CD14-positive monocyte (primary cell): ENCODE results near the gene SUFU. TPM values are rescaled to one million over a fixed set of nuclear protein-coding genes. Genes with fewer than 3 reads are reported as not detected.
A peak's percentile ranks its signal among the peaks of the same experiment; 100 is the strongest.

Experiments
- DNase-seq, 3 donors: peaks; one replicate each; pipeline ENCODE4 v3.0.0-alpha.2; 2011 to 2022
- H2AFZ ChIP-seq: 2 replicates; pipeline ENCODE4 v1.6.0; 2012; ENCODE audit warnings: mild to moderate bottlenecking, low read depth, low read length, inconsistent platforms; ENCODE audit not compliant: insufficient read depth, poor library complexity, severe bottlenecking
- H3K27ac ChIP-seq, 2 donors: 1 replicate in 1 of 2; 2 replicates in 1 of 2; pipeline ENCODE4 v1.5.1; 2012 to 2013; ENCODE audit warnings: low read length in 2 of 2, control low read depth in 1 of 2, inconsistent platforms in 1 of 2, low read depth in 1 of 2, mild to moderate bottlenecking in 1 of 2
- H3K27me3 ChIP-seq, 2 donors: one replicate each; pipeline versions ENCODE4 v1.6.0 to v1.6.1; 2011 to 2013; ENCODE audit warnings: low read length in 2 of 2; ENCODE audit not compliant: control insufficient read depth in 2 of 2, insufficient read depth in 2 of 2
- H3K36me3 ChIP-seq, 2 donors: replicated peaks in 1 of 2; 1 replicate in 1 of 2; 2 replicates in 1 of 2; pipeline versions ENCODE4 v1.5.1 to v1.6.1; 2012 to 2013; ENCODE audit warnings: low read length in 2 of 2, control low read depth in 1 of 2, inconsistent platforms in 1 of 2, mild to moderate bottlenecking in 1 of 2; ENCODE audit not compliant: insufficient read depth in 2 of 2, control insufficient read depth in 1 of 2
- H3K4me1 ChIP-seq, 2 donors: 1 replicate in 1 of 2; 2 replicates in 1 of 2; pipeline versions ENCODE4 v1.5.1 to v1.6.1; 2012 to 2013; ENCODE audit warnings: low read length in 2 of 2, control low read depth in 1 of 2, inconsistent platforms in 1 of 2, mild to moderate bottlenecking in 1 of 2, moderate library complexity in 1 of 2; ENCODE audit not compliant: insufficient read depth in 2 of 2, control insufficient read depth in 1 of 2
- H3K4me2 ChIP-seq: replicated peaks from 2 replicates; pipeline ENCODE3; 2012; ENCODE audit warnings: low read length, moderate library complexity, mild to moderate bottlenecking; ENCODE audit not compliant: poor library complexity, severe bottlenecking; ENCODE audit errors: extremely low read depth
- H3K4me3 ChIP-seq, 3 experiments: fragments of 200-600 bp in 1 of 3; sonication (generic) in 1 of 3; replicated peaks in 1 of 3; 1 replicate in 2 of 3; 2 replicates in 1 of 3; pipeline ENCODE4 v1.5.1; 2011 to 2013; ENCODE audit warnings: low read length in 3 of 3, mild to moderate bottlenecking in 3 of 3, control low read depth in 2 of 3, low read depth in 2 of 3, inconsistent platforms in 1 of 3, moderate library complexity in 1 of 3
- H3K79me2 ChIP-seq: 2 replicates; pipeline ENCODE4 v1.6.0; 2012; ENCODE audit warnings: mild to moderate bottlenecking, control low read depth, inconsistent platforms, low read length, moderate library complexity; ENCODE audit not compliant: insufficient read depth
- H3K9ac ChIP-seq: 2 replicates; pipeline ENCODE4 v1.6.0; 2017; ENCODE audit warnings: low read length, mild to moderate bottlenecking; ENCODE audit not compliant: insufficient read depth, poor library complexity, severe bottlenecking
- H3K9me3 ChIP-seq, 2 donors: replicated peaks in 1 of 2; 1 replicate in 1 of 2; 2 replicates in 1 of 2; pipeline versions ENCODE4 v1.5.1 to v1.6.1; 2012 to 2013; ENCODE audit warnings: low read length in 2 of 2, control low read depth in 1 of 2; ENCODE audit not compliant: control insufficient read depth in 1 of 2, insufficient read depth in 1 of 2
- H4K20me1 ChIP-seq: 2 replicates; pipeline ENCODE4 v1.6.0; 2012; ENCODE audit warnings: mild to moderate bottlenecking, low read length, control low read depth, moderate library complexity; ENCODE audit not compliant: insufficient read depth
- H3K27ac Mint-ChIP-seq, 7 donors: one replicate each; pipeline ENCODE4 v1.8.0; 2020; ENCODE audit warnings: mild to moderate bottlenecking in 7 of 7, mixed read lengths in 7 of 7, moderate library complexity in 6 of 7, inconsistent platforms in 2 of 7
- H3K27me3 Mint-ChIP-seq, 3 donors: one replicate each; pipeline ENCODE4 v1.8.0; 2021 to 2022; ENCODE audit warnings: low read depth in 3 of 3, mild to moderate bottlenecking in 3 of 3, mixed read lengths in 3 of 3, moderate library complexity in 3 of 3, inconsistent platforms in 1 of 3
- H3K36me3 Mint-ChIP-seq, 2 donors: one replicate each; pipeline ENCODE4 v1.8.0; 2020; ENCODE audit warnings: mixed read lengths in 2 of 2, inconsistent platforms in 1 of 2, mild to moderate bottlenecking in 1 of 2
- H3K4me1 Mint-ChIP-seq: one replicate; pipeline ENCODE4 v1.8.0; 2020; ENCODE audit warnings: mild to moderate bottlenecking, mixed read lengths
- H3K4me3 Mint-ChIP-seq, 2 donors: one replicate each; pipeline ENCODE4 v1.8.0; 2020; ENCODE audit warnings: mild to moderate bottlenecking in 2 of 2, mixed read lengths in 2 of 2, moderate library complexity in 1 of 2
- H3K9me3 Mint-ChIP-seq, 7 donors: one replicate each; pipeline ENCODE4 v1.8.0; 2020 to 2022; ENCODE audit warnings: mixed read lengths in 7 of 7, mild to moderate bottlenecking in 6 of 7, moderate library complexity in 6 of 7, inconsistent platforms in 2 of 7
- CTCF ChIP-seq: fragments of 200-600 bp; IDR thresholded peaks from one replicate; pipeline ENCODE4 v1.8.0; 2022; ENCODE audit warnings: antibody characterized with exemption, mild to moderate bottlenecking
- WGBS: methylation state at CpG from one replicate; pipeline ENCODE4 v1.1.5; 2013; ENCODE audit warnings: missing lambda C conversion rate; ENCODE audit not compliant: insufficient coverage; 5-methylcytosine and 5-hydroxymethylcytosine counted together
- intact Hi-C, 2 donors: fragments of 100-400 bp; cut with micrococcal nuclease; formaldehyde crosslinking; loops; one replicate each; pipeline versions ENCODE4 v1.15.0 to v1.15.1; 2023
- polyA plus RNA-seq, 3 donors: library from polyadenylated mRNA; depleted of rRNA in 1 of 3; unstranded in 2 of 3; stranded (reverse) in 1 of 3; fragments of 300-500 nt in 2 of 3; fragments of >200 nt in 1 of 3; fragmentation: Illumina TruSeq in 2 of 3; gene quantifications; 1 replicate in 2 of 3; 2 replicates in 1 of 3; pipeline ENCODE4 v1.2.3, GENCODE V29; 2012 to 2021

The SUFU gene
- polyA plus RNA-seq, 3 donors, result 3.2 to 10.0 (median 5.7) TPM

- Histone ChIP-seq H3K79me2 (peaks cover 21% of the 10 kb centered on the region), H3K4me3 (peak overlapping the region in 1 of 3 experiments; percentile 14), H3K27ac (peak overlapping the region; percentile 37 to 54), H3K9me3 (no peaks in the 10 kb centered on the region), H3K36me3 (peaks cover 17 to 27% of the 10 kb centered on the region in 2 donors), H4K20me1 (peaks cover 87% of the 10 kb centered on the region), H3K4me2 (peak overlapping the region; percentile 9), H3K27me3 (no peaks in the 10 kb centered on the region), H2AFZ (no peak overlapping the region), H3K4me1 (peaks cover 19 to 24% of the 10 kb centered on the region in 2 donors), H3K9ac (no peak overlapping the region)
- peaks cover 30 to 38% of the 10 kb centered on the region in 2 donors for H3K36me3 Mint-ChIP-seq
- H3K9me3 Mint-ChIP-seq, result peaks cover 0 to 2% (median 0%) of the 10 kb centered on the region in 7 donors
- peak overlapping the region; percentile 3 to 58 (median 50) for H3K27ac Mint-ChIP-seq
- no peak for TF ChIP-seq CTCF
- intact Hi-C loops, result no loop called here
- DNase-seq, result no peak
- peaks cover 36% of the 10 kb centered on the region for H3K4me1 Mint-ChIP-seq
- peaks cover 0 to 2% (median 0%) of the 10 kb centered on the region in 3 donors for H3K27me3 Mint-ChIP-seq
- WGBS, result 57% methylated on average over 10 of the region's 12 CpGs
- peak overlapping the region in 1 of 2 donors; percentile 64 for H3K4me3 Mint-ChIP-seq
These were observed 43.0 kb downstream of the SUFU start for GRCh38 chr10:102546606-102547320.

GRCh38 chr10:102549549-102549948, 45.8 kb downstream of the SUFU start:
- no peak overlapping the region for H3K9ac ChIP-seq
- no peak for DNase-seq
- Mint-ChIP-seq H3K4me3 (no peak overlapping the region), H3K36me3 (peaks cover 42 to 53% of the 10 kb centered on the region in 2 donors), H3K27ac (no peak overlapping the region), H3K9me3 (peaks cover 0 to 2% (median 0%) of the 10 kb centered on the region in 7 donors), H3K4me1 (peaks cover 31% of the 10 kb centered on the region), H3K27me3 (peaks cover 0 to 2% (median 0%) of the 10 kb centered on the region in 3 donors)
- peak overlapping the region in 1 of 2 donors; percentile 20 for H3K27ac ChIP-seq
- H3K36me3 ChIP-seq, result peaks cover 23 to 50% of the 10 kb centered on the region in 2 donors
- peaks cover 80% of the 10 kb centered on the region for H4K20me1 ChIP-seq
- no peaks in the 10 kb centered on the region for H3K27me3 ChIP-seq
- peaks cover 19 to 24% of the 10 kb centered on the region in 2 donors for H3K4me1 ChIP-seq
- H3K79me2 ChIP-seq, result peaks cover 21% of the 10 kb centered on the region
- intact Hi-C loops, result no loop called here
- no peak overlapping the region for H3K4me2 ChIP-seq
- TF ChIP-seq CTCF, result no peak
- H3K4me3 ChIP-seq, result no peak overlapping the region
- WGBS, result no CpG with 5 or more reads among the region's 1 CpG
- H2AFZ ChIP-seq, result no peak overlapping the region
- H3K9me3 ChIP-seq, result no peaks in the 10 kb centered on the region
